ENCODE results near the gene CHML. TPM values are rescaled to one million over a fixed set of nuclear protein-coding genes. Genes with fewer than 3 reads are reported as not detected.

Gene CHML
- total RNA-seq, 6 experiments from 2014 or later, result 2.3 to 6.0 (median 3.9) TPM

DNA sequence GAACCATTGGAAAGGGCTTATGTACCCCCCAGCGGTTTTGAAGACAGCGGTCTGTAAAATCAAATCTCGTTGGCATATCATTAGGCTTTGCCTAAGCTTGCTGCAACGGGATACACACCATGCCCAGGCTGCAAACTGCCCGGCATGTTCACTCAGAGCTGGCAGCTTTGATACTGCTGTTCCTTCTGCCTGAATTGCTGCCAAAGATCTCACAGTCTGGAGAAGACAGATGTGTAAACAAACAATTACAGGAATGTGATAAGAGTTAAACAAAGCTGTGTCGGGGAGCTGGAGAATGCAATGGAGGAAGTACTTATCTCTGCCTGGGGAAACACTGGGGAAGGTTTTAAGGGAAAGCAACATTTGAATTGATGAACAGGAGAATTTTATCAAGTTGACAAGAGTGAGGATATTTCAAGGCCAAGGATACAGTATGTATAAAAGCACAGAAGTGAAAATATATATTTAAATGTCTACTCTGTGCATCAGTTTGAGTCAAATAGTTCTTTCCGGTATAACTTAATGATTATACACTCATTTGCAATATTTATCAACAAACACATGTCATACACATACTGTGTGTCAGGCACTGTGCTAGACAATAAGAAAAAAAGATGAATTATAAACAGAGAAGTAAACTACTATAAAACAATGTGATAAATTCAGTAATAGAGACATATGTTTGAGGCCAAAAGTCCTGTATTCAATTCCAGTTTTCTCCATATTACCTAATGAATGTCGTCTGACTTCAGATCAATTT, 29.9 kb downstream of the CHML start:
- intact Hi-C loops (cut with DNase I), result loop anchor here in 1 of 2 donors (10.0 kb wide), 1 partner anchor 225 kb away; no protein-coding TSS in a partner anchor
- peak; percentile 62 to 81 (median 72) for DNase-seq

DNA sequence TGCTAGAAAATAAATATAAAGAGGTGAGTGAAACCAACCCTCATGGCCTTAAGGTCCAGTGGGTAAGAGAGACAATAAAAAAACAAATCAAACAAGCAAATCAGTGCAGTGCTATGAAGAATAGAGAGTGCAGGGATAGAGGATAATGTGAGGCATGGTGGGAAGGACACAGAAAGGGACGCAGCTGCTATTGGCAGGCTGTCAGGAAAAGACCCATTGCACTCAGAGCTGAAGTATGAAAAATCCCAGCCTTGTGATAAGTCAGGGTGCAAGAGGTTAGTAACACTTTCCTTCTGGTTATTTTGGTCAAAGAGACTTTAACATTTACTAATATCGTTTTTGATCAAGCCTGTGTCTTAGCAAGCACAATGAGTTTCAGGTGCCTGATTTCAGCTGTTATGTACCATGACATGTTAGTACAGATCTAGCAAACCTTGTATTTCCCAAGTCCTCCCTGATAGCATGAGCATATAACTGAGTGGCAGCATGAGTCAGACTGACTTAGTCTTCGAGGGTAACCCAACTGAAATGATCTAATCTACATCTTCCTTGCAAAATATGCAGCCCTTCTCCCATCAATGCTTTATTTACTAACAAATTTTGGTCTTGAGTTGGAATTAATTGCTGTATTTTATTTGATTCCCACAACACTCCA, 31.7 kb downstream of the CHML start:
- no peak for TF ChIP-seq POLR2A (IDR thresholded peaks at IDR 0.05)
- TF ChIP-seq, protein P1, sequence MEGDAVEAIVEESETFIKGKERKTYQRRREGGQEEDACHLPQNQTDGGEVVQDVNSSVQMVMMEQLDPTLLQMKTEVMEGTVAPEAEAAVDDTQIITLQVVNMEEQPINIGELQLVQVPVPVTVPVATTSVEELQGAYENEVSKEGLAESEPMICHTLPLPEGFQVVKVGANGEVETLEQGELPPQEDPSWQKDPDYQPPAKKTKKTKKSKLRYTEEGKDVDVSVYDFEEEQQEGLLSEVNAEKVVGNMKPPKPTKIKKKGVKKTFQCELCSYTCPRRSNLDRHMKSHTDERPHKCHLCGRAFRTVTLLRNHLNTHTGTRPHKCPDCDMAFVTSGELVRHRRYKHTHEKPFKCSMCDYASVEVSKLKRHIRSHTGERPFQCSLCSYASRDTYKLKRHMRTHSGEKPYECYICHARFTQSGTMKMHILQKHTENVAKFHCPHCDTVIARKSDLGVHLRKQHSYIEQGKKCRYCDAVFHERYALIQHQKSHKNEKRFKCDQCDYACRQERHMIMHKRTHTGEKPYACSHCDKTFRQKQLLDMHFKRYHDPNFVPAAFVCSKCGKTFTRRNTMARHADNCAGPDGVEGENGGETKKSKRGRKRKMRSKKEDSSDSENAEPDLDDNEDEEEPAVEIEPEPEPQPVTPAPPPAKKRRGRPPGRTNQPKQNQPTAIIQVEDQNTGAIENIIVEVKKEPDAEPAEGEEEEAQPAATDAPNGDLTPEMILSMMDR (IDR thresholded peaks at IDR 0.05), result no peak
- ATAC-seq (no peak), DNase-seq (no peak)
- 65% methylated on average over 3 of the region's 3 CpGs for WGBS (ENCODE audit: insufficient coverage, low coverage, low lambda C conversion rate, missing lambda C conversion rate)
- Histone ChIP-seq H3K4me1 (peaks cover 0 to 33% (median 10%) of the 10 kb centered on the region in 4 donors), H3K36me3 (no peaks in the 10 kb centered on the region), H3K27me3 (no peaks in the 10 kb centered on the region), H3K9me3 (no peaks in the 10 kb centered on the region), H3K4me3 (no peak overlapping the region), H3K27ac (no peak overlapping the region)
- intact Hi-C loops (cut with DNase I), result no loop called here

More for the DNA sequence above, 29.9 kb downstream of the CHML start:
- WGBS (ENCODE audit: insufficient coverage, low coverage, low lambda C conversion rate, missing lambda C conversion rate), result 14% methylated on average over 8 of the region's 8 CpGs
- Histone ChIP-seq H3K4me3 (no peak overlapping the region), H3K36me3 (no peaks in the 10 kb centered on the region), H3K9me3 (no peaks in the 10 kb centered on the region), H3K27me3 (no peaks in the 10 kb centered on the region), H3K4me1 (peaks cover 0 to 42% (median 15%) of the 10 kb centered on the region in 4 donors), H3K27ac (peak overlapping the region; percentile 6 to 82 (median 47))
- TF ChIP-seq, protein P1 (IDR thresholded peaks at IDR 0.05), result no peak
- no peak for TF ChIP-seq POLR2A (IDR thresholded peaks at IDR 0.05)
- peak; percentile 67 to 92 (median 88) for ATAC-seq

DNA sequence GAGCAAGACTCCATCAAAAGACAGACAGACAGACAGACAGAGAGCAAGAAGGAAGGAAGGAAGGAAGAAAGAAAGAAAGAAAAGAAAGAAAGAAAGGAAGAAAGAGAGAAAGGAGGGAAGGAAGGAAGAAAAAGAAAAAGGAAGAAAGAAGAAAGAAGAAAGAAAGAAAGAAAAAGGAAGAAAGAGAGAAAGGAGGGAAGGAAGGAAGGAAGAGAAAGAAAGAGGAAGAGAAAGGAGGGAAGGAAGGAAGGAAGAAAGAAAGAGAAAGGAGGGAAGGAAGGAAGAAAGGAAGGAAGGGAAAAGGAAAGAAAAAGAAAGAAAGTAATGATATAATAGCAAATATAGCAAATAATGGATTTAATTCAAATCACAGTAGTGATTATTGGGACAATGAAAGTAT, 32.7 kb downstream of the CHML start:
- Histone ChIP-seq H3K27me3 (no peaks in the 10 kb centered on the region), H3K9me3 (no peaks in the 10 kb centered on the region), H3K4me1 (peaks cover 0 to 30% (median 10%) of the 10 kb centered on the region in 4 donors), H3K36me3 (no peaks in the 10 kb centered on the region), H3K27ac (no peak overlapping the region), H3K4me3 (no peak overlapping the region)
- DNase-seq (no peak), ATAC-seq (no peak)
- intact Hi-C loops (cut with DNase I), result no loop called here
- TF ChIP-seq, protein P1 (IDR thresholded peaks at IDR 0.05), result no peak
- TF ChIP-seq POLR2A (IDR thresholded peaks at IDR 0.05), result no peak

DNA sequence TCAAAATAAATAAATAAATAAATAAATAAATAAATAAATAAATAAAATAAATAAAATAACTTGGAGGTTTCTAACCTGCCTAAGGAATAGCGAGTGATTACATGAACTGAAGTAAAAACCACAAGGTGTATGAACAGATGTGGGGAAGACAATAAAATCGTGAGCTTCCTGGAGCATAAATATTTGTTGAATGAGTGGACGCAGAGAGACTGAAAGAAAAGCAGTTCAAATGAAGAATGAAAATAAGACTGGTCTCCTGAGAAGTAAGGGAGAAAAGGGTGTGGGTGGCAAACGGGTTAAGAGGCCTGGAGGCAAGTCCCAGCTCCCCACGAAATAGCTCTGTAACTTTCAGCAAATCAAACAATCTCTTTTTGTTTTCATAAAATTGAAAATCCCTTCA, 33.6 kb downstream of the CHML start:
- intact Hi-C loops (cut with DNase I), result no loop called here
- Histone ChIP-seq H3K4me1 (peaks cover 0 to 21% (median 7%) of the 10 kb centered on the region in 4 donors), H3K9me3 (no peaks in the 10 kb centered on the region), H3K27ac (no peak overlapping the region), H3K4me3 (no peak overlapping the region), H3K36me3 (no peaks in the 10 kb centered on the region), H3K27me3 (no peaks in the 10 kb centered on the region)
- WGBS (ENCODE audit: insufficient coverage, low coverage, low lambda C conversion rate, missing lambda C conversion rate), result 80% methylated on average over 5 of the region's 5 CpGs
- ATAC-seq (no peak), DNase-seq (no peak)
- TF ChIP-seq, protein P1 (IDR thresholded peaks at IDR 0.05), result no peak
- no peak for TF ChIP-seq POLR2A (IDR thresholded peaks at IDR 0.05)

All from right lobe of liver (tissue), 6 donors.